CD4-positive, alpha-beta T cell (primary cell): ENCODE data around the gene DDX24. TPM values are rescaled to one million over a fixed set of nuclear protein-coding genes. Genes with fewer than 3 reads are reported as not detected.

Experiments
- ATAC-seq: fragments of 200-7000 bp; cut with Tn5 transposase; one replicate; pipeline ENCODE4 v1.10.0; 2022; ENCODE audit warnings: mild to moderate bottlenecking; ENCODE audit not compliant: poor library complexity
- CTCF ChIA-PET: fragments of 350-600 bp; sonication (Branson Sonifier 250); formaldehyde crosslinking; loops from one replicate; lab custom pipeline; 2021; ENCODE audit warnings: antibody characterized with exemption, inconsistent platforms; lab: Charles Lee
- POLR2A ChIA-PET: fragments of 350-600 bp; sonication (Branson Sonifier 250); formaldehyde crosslinking; loops from one replicate; lab custom pipeline; 2021; ENCODE audit warnings: antibody characterized with exemption, inconsistent platforms; lab: Charles Lee
- DNase-seq, 14 experiments: peaks; one replicate each; pipeline ENCODE4 v3.0.0-alpha.2; 2013 to 2020; ENCODE audit warnings: mixed read lengths in 2 of 14
- H3K27ac ChIP-seq, 2 donors: one replicate each; pipeline versions ENCODE4 v1.5.1 to v1.7.0; 2013; ENCODE audit warnings: low read length in 2 of 2, low read depth in 1 of 2, mild to moderate bottlenecking in 1 of 2
- H3K27me3 ChIP-seq, 2 experiments: 1 replicate in 1 of 2; 2 replicates in 1 of 2; pipeline versions ENCODE4 v1.6.1 to v1.7.0; 2013; ENCODE audit warnings: low read length in 2 of 2, control low read depth in 1 of 2, mild to moderate bottlenecking in 1 of 2, moderate library complexity in 1 of 2; ENCODE audit not compliant: insufficient read depth in 2 of 2, control insufficient read depth in 1 of 2
- H3K36me3 ChIP-seq: one replicate; pipeline ENCODE4 v1.6.1; 2013; ENCODE audit warnings: low read length, control low read depth; ENCODE audit not compliant: insufficient read depth
- H3K4me1 ChIP-seq: one replicate; pipeline ENCODE4 v1.6.1; 2013; ENCODE audit warnings: low read length, control low read depth; ENCODE audit not compliant: insufficient read depth
- H3K4me3 ChIP-seq: one replicate; pipeline ENCODE4 v1.5.1; 2013; ENCODE audit warnings: mild to moderate bottlenecking, low read length, moderate library complexity
- H3K9me3 ChIP-seq, 2 experiments: 1 replicate in 1 of 2; 2 replicates in 1 of 2; pipeline versions ENCODE4 v1.6.1 to v1.7.0; 2013; ENCODE audit warnings: low read length in 2 of 2, mild to moderate bottlenecking in 2 of 2, control low read depth in 1 of 2, moderate library complexity in 1 of 2; ENCODE audit not compliant: control insufficient read depth in 1 of 2, insufficient read depth in 1 of 2
- H3K27ac Mint-ChIP-seq: one replicate; pipeline ENCODE4 v1.8.0; 2020; ENCODE audit warnings: mixed read lengths
- H3K27me3 Mint-ChIP-seq: one replicate; pipeline ENCODE4 v1.8.0; 2021; ENCODE audit warnings: mixed read lengths
- H3K36me3 Mint-ChIP-seq: one replicate; pipeline ENCODE4 v1.8.0; 2021; ENCODE audit warnings: low read depth, mixed read lengths
- H3K4me1 Mint-ChIP-seq: one replicate; pipeline ENCODE4 v1.8.0; 2021; ENCODE audit warnings: low read depth, mixed read lengths
- H3K4me3 Mint-ChIP-seq: one replicate; pipeline ENCODE4 v1.8.0; 2020; ENCODE audit warnings: mild to moderate bottlenecking, mixed read lengths
- H3K9me3 Mint-ChIP-seq: one replicate; pipeline ENCODE4 v1.8.0; 2020; ENCODE audit warnings: mixed read lengths
- intact Hi-C, 2 experiments: fragments of 100-400 bp; cut with DNase I in 1 of 2; cut with micrococcal nuclease in 1 of 2; formaldehyde crosslinking; loops; one replicate each; pipeline versions ENCODE4 v1.15.1 to v1.9.0; 2023 to 2025; cut with DNase I, micrococcal nuclease
- total RNA-seq, 174 experiments: library from RNA in 2 of 174; stranded (reverse) in 2 of 174; gene quantifications; one replicate each; pipeline ENCODE4 v1.2.3 and lab custom pipeline; 2021 to 2026
- TF ChIP-seq, protein P1 (sequence below): fragments of 200-600 bp; IDR thresholded peaks from one replicate; pipeline ENCODE4 v1.8.0; 2022; ENCODE audit warnings: antibody characterized with exemption, mild to moderate bottlenecking

The DDX24 gene
- total RNA-seq, 2 experiments from 2014 or later, result 678 to 711 TPM

GRCh38 chr14:94115631-94116030 lies 34.6 kb upstream of the DDX24 start:
- H3K27me3 Mint-ChIP-seq, result peaks cover 31% of the 10 kb centered on the region
- TF ChIP-seq, protein P1, sequence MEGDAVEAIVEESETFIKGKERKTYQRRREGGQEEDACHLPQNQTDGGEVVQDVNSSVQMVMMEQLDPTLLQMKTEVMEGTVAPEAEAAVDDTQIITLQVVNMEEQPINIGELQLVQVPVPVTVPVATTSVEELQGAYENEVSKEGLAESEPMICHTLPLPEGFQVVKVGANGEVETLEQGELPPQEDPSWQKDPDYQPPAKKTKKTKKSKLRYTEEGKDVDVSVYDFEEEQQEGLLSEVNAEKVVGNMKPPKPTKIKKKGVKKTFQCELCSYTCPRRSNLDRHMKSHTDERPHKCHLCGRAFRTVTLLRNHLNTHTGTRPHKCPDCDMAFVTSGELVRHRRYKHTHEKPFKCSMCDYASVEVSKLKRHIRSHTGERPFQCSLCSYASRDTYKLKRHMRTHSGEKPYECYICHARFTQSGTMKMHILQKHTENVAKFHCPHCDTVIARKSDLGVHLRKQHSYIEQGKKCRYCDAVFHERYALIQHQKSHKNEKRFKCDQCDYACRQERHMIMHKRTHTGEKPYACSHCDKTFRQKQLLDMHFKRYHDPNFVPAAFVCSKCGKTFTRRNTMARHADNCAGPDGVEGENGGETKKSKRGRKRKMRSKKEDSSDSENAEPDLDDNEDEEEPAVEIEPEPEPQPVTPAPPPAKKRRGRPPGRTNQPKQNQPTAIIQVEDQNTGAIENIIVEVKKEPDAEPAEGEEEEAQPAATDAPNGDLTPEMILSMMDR, result no peak
- no peaks in the 10 kb centered on the region for H3K4me1 Mint-ChIP-seq

DNA sequence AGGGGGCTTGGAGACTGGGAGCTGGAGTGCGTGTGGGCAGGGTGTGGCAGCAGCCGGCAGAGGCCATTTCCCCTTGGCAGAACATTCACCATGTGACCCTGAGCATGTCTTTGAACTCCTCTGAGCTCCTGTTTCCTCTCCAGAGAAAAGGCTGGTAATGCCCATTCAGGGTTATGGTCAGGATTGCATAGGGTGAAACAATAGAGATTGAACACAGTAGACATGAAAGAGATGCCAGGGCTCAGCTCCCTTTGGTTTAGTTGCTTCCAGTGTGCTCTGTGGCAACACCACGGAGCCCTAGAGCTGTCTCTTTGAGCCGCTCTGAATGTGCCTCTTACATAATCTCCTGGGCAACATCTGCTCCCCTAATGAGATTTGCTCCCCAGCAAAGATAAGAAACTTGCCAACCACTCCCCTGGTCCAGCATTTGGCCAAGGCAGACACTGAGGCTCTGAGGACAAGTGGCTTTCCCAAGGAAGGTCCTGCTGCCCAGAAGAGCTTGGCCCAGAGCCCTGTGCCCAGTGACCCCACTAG lies 34.1 kb upstream of the DDX24 start:
- H3K27me3 Mint-ChIP-seq, result peaks cover 28% of the 10 kb centered on the region

More at GRCh38 chr14:94115631-94116030, 34.6 kb upstream of the DDX24 start:
- Mint-ChIP-seq H3K4me3 (no peak overlapping the region), H3K36me3 (peaks cover under 1% of the 10 kb centered on the region), H3K27ac (no peak overlapping the region), H3K9me3 (peaks cover 2% of the 10 kb centered on the region)
- Histone ChIP-seq H3K9me3 (peaks cover 10 to 11% of the 10 kb centered on the region in 2 experiments), H3K4me1 (peaks cover 4% of the 10 kb centered on the region), H3K36me3 (no peaks in the 10 kb centered on the region), H3K27ac (no peak overlapping the region), H3K4me3 (no peak overlapping the region), H3K27me3 (peaks cover 3 to 7% of the 10 kb centered on the region in 2 experiments)
- no peak for ATAC-seq
- POLR2A ChIA-PET, result no interaction called here
- CTCF ChIA-PET, result interaction anchor here (0.6 kb wide), 1 partner anchor 1588 kb away, joined by 3 read pairs; no protein-coding TSS in a partner anchor
- intact Hi-C loops, result no loop called here
- peak in 1 of 14 experiments; percentile 28 for DNase-seq

DNA sequence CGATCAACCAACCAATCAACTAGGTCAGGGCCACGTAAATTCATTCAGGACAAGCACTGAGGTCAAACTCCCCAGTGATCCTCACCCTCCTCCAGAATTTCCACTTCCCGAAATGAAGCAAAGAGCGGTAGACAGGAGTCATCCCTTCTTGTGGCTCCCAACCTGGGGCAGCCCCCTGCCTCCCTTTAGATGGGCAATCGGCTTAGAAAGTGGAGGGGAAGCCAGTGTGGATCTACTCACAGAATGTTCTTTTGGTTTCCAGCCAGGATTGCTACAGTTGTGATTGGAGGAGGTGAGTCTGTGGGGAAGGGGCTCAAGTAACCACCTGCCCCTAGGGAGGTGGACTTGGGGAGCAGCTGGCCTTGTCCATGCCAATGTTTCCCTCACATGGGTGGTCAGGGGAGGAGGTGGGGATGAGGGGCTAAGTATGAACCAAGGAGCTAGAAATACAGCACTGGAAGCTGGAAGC lies 33.6 kb upstream of the DDX24 start:
- Histone ChIP-seq H3K27me3 (peaks cover 3 to 7% of the 10 kb centered on the region in 2 experiments), H3K36me3 (no peaks in the 10 kb centered on the region), H3K4me1 (peaks cover 4% of the 10 kb centered on the region), H3K27ac (no peak overlapping the region), H3K4me3 (no peak overlapping the region), H3K9me3 (peaks cover 6 to 8% of the 10 kb centered on the region in 2 experiments)
- Mint-ChIP-seq H3K27me3 (peaks cover 28% of the 10 kb centered on the region), H3K27ac (no peak overlapping the region), H3K4me1 (no peaks in the 10 kb centered on the region), H3K36me3 (no peaks in the 10 kb centered on the region), H3K9me3 (no peaks in the 10 kb centered on the region), H3K4me3 (no peak overlapping the region)
- DNase-seq (no peak), ATAC-seq (no peak)
- CTCF ChIA-PET, result no interaction called here
- intact Hi-C loops, result no loop called here
- POLR2A ChIA-PET, result no interaction called here
- TF ChIP-seq, protein P1, result no peak

More for the DNA sequence above, 34.1 kb upstream of the DDX24 start:
- Histone ChIP-seq H3K27me3 (peaks cover 3 to 7% of the 10 kb centered on the region in 2 experiments), H3K9me3 (peaks cover 8% of the 10 kb centered on the region in 2 experiments), H3K4me1 (peaks cover 4% of the 10 kb centered on the region), H3K27ac (no peak overlapping the region), H3K36me3 (no peaks in the 10 kb centered on the region), H3K4me3 (no peak overlapping the region)
- ChIA-PET CTCF (interaction anchor here (0.6 kb wide), 1 partner anchor 1589 kb away, joined by 3 read pairs; no protein-coding TSS in a partner anchor), POLR2A (no interaction called here)
- no peaks in the 10 kb centered on the region for H3K36me3 Mint-ChIP-seq
- DNase-seq, result no peak
- ATAC-seq, result no peak
- no peak overlapping the region for H3K4me3 Mint-ChIP-seq
- H3K4me1 Mint-ChIP-seq, result no peaks in the 10 kb centered on the region
- TF ChIP-seq, protein P1, result no peak
- intact Hi-C loops, result no loop called here
- H3K9me3 Mint-ChIP-seq, result no peaks in the 10 kb centered on the region
- no peak overlapping the region for H3K27ac Mint-ChIP-seq
